ENCODE measurements around the gene SV2B. TPM values are rescaled to one million over a fixed set of nuclear protein-coding genes. Genes with fewer than 3 reads are reported as not detected.

SV2B gene
- total and polyA plus RNA-seq, 2 donors (not counting 3 experiments of a cell fraction or from before 2014, with no cell fraction given): not detected

GRCh38 chr15:91308855-91309254, 208.8 kb downstream of the SV2B start:
- POLR2A ChIA-PET: no interaction called here
- H3K4me1 ChIP-seq (ENCODE audit: control insufficient read depth, extremely low read depth, insufficient read depth, low read length): no peaks in the 10 kb centered on the region
- no peak for TF ChIP-seq GATA2 (IDR thresholded peaks at IDR 0.05; ENCODE audit: insufficient read depth, insufficient read length, low read depth, low read length)
- no peak for TF ChIP-seq FOS (IDR thresholded peaks at IDR 0.05; ENCODE audit: borderline replicate concordance, insufficient read depth, low read length)
- no peak for TF ChIP-seq POLR2AphosphoS5 (IDR thresholded peaks at IDR 0.05; ENCODE audit: insufficient read depth, low read depth, low read length)
- no peak for TF ChIP-seq MAX (IDR thresholded peaks at IDR 0.05; ENCODE audit: insufficient read depth, insufficient read length)
- intact Hi-C loops (cut with micrococcal nuclease): no loop called here
- FAIRE-seq (no peak), DNase-seq (ENCODE audit: low read depth, low spot score) (no peak)
- no TSS peak for BruUV-seq (replicated peaks)
- no peak overlapping the region for H3K27ac ChIP-seq (ENCODE audit: insufficient read depth, low read depth, low read length)
- no peaks in the 10 kb centered on the region for H3K9me3 ChIP-seq (replicated peaks; ENCODE audit: control insufficient read depth, insufficient read depth, low read length)
- H2AFZ ChIP-seq (ENCODE audit: low read depth, low read length): no peak overlapping the region
- CTCF ChIA-PET: no interaction called here
- H3K4me3 ChIP-seq (replicated peaks in 1 of 3; ENCODE audit: insufficient read depth in 1 of 3, low read depth in 1 of 3, low read length in 3 of 3): no peak overlapping the region
- no peaks in the 10 kb centered on the region for H3K79me2 ChIP-seq (ENCODE audit: control insufficient read depth, insufficient read depth, low read length)
- no peaks in the 10 kb centered on the region for H3K9me1 ChIP-seq (replicated peaks; ENCODE audit: control insufficient read depth, extremely low read depth, insufficient read depth, low read length)
- peaks cover 0 to 2% of the 10 kb centered on the region in 2 experiments for H3K27me3 ChIP-seq (ENCODE audit: control insufficient read depth in 2 of 2, insufficient read depth in 2 of 2, low read length in 2 of 2)
- dilution Hi-C loops (cut with MboI; ENCODE audit: extremely low pct_ligation_motif_present, low sequenced_read_pairs): no loop called here
- H4K20me1 ChIP-seq (replicated peaks; ENCODE audit: control insufficient read depth, extremely low read depth, insufficient read depth, low read length): no peaks in the 10 kb centered on the region
- H3K36me3 ChIP-seq (ENCODE audit: control insufficient read depth in 2 of 2, extremely low read depth in 1 of 2, insufficient read depth in 2 of 2, low read length in 2 of 2): no peaks in the 10 kb centered on the region
- no peak overlapping the region for H3K4me2 ChIP-seq (ENCODE audit: insufficient read depth, low read length)
- H3K9ac ChIP-seq (replicated peaks; ENCODE audit: extremely low read depth, insufficient read depth, low read length): no peak overlapping the region

- H3K4me1 ChIP-seq (ENCODE audit: control insufficient read depth, extremely low read depth, insufficient read depth, low read length): no peaks in the 10 kb centered on the region
- intact Hi-C loops (cut with micrococcal nuclease) (no loop called here), dilution Hi-C loops (cut with MboI; ENCODE audit: extremely low pct_ligation_motif_present, low sequenced_read_pairs) (no loop called here)
- CTCF ChIA-PET: interaction anchor here (1.1 to 2.5 kb wide), 3 partner anchors 9 to 12 kb away, joined by 3 to 6 read pairs (median 3); no protein-coding TSS in a partner anchor
- no peaks in the 10 kb centered on the region for H3K36me3 ChIP-seq (ENCODE audit: control insufficient read depth in 2 of 2, extremely low read depth in 1 of 2, insufficient read depth in 2 of 2, low read length in 2 of 2)
- H3K9ac ChIP-seq (replicated peaks; ENCODE audit: extremely low read depth, insufficient read depth, low read length): no peak overlapping the region
- H4K20me1 ChIP-seq (replicated peaks; ENCODE audit: control insufficient read depth, extremely low read depth, insufficient read depth, low read length): no peaks in the 10 kb centered on the region
- H3K9me1 ChIP-seq (replicated peaks; ENCODE audit: control insufficient read depth, extremely low read depth, insufficient read depth, low read length): no peaks in the 10 kb centered on the region
- no peaks in the 10 kb centered on the region for H3K79me2 ChIP-seq (ENCODE audit: control insufficient read depth, insufficient read depth, low read length)
- no peak overlapping the region for H3K4me2 ChIP-seq (ENCODE audit: insufficient read depth, low read length)
- DNase-seq (ENCODE audit: low read depth, low spot score) (no peak), FAIRE-seq (no peak)
- no peak for TF ChIP-seq GATA2 (IDR thresholded peaks at IDR 0.05; ENCODE audit: insufficient read depth, insufficient read length, low read depth, low read length)
- no peak for TF ChIP-seq POLR2A (IDR thresholded peaks at IDR 0.05; ENCODE audit: low read depth, low read length)
- no TSS peak for BruUV-seq (replicated peaks)
- POLR2A ChIA-PET: no interaction called here
- no peak overlapping the region for H2AFZ ChIP-seq (ENCODE audit: low read depth, low read length)
- no peak overlapping the region for H3K27ac ChIP-seq (ENCODE audit: insufficient read depth, low read depth, low read length)
- H3K4me3 ChIP-seq (replicated peaks in 1 of 3; ENCODE audit: insufficient read depth in 1 of 3, low read depth in 1 of 3, low read length in 3 of 3): no peak overlapping the region
- H3K27me3 ChIP-seq (ENCODE audit: control insufficient read depth in 2 of 2, insufficient read depth in 2 of 2, low read length in 2 of 2): no peaks in the 10 kb centered on the region
- H3K9me3 ChIP-seq (replicated peaks; ENCODE audit: control insufficient read depth, insufficient read depth, low read length): no peaks in the 10 kb centered on the region
These were observed 211.9 kb downstream of the SV2B start for GRCh38 chr15:91311986-91312385.
